ENCODE measurements around the gene SPIN1.

Gene SPIN1

GRCh38 chr9:88437210-88438146 lies 49.2 kb downstream of the SPIN1 start:
- Mint-ChIP-seq H3K27ac (no peak overlapping the region), H3K4me3 (no peak overlapping the region), H3K4me1 (peaks cover 42% of the 10 kb centered on the region), H3K36me3 (peaks cover 34% of the 10 kb centered on the region), H3K9me3 (no peaks in the 10 kb centered on the region)
- DNase-seq (ENCODE audit: low spot score in 2 of 2) = no peak
- ATAC-seq = no peak

- Mint-ChIP-seq H3K36me3 (peaks cover 31% of the 10 kb centered on the region), H3K4me3 (no peak overlapping the region)
These were observed 50.6 kb downstream of the SPIN1 start for GRCh38 chr9:88438811-88439210.

GRCh38 chr9:88441301-88442007 lies 53.2 kb downstream of the SPIN1 start:
- H3K4me3 Mint-ChIP-seq = no peak overlapping the region
- H3K36me3 Mint-ChIP-seq = peaks cover 24% of the 10 kb centered on the region
- no peak overlapping the region for H3K27ac Mint-ChIP-seq
- peaks cover 35% of the 10 kb centered on the region for H3K4me1 Mint-ChIP-seq
- no peak for ATAC-seq
- peaks cover 7% of the 10 kb centered on the region for H3K9me3 Mint-ChIP-seq
- no peak for DNase-seq (ENCODE audit: low spot score in 2 of 2)

More at GRCh38 chr9:88438811-88439210, 50.6 kb downstream of the SPIN1 start:
- DNase-seq (ENCODE audit: low spot score in 2 of 2) (no peak), ATAC-seq (no peak)
- H3K9me3 Mint-ChIP-seq = no peaks in the 10 kb centered on the region
- no peak overlapping the region for H3K27ac Mint-ChIP-seq
- peaks cover 39% of the 10 kb centered on the region for H3K4me1 Mint-ChIP-seq

- H3K36me3 Mint-ChIP-seq = peaks cover 7% of the 10 kb centered on the region
- H3K27ac Mint-ChIP-seq = no peak overlapping the region
- DNase-seq (ENCODE audit: low spot score in 2 of 2) = no peak
These were observed 55.4 kb downstream of the SPIN1 start for GRCh38 chr9:88443480-88444113.

GRCh38 chr9:88446728-88447127 lies 58.5 kb downstream of the SPIN1 start:
- Mint-ChIP-seq H3K36me3 (peaks cover 7% of the 10 kb centered on the region), H3K27ac (no peak overlapping the region), H3K9me3 (peaks cover 11% of the 10 kb centered on the region), H3K4me1 (peaks cover 48% of the 10 kb centered on the region), H3K4me3 (no peak overlapping the region)
- DNase-seq (ENCODE audit: low spot score in 2 of 2) (no peak), ATAC-seq (no peak)

More at GRCh38 chr9:88443480-88444113, 55.4 kb downstream of the SPIN1 start:
- Mint-ChIP-seq H3K4me1 (peaks cover 48% of the 10 kb centered on the region), H3K9me3 (peaks cover 11% of the 10 kb centered on the region), H3K4me3 (no peak overlapping the region)
- ATAC-seq = no peak

GRCh38 chr9:88447431-88447830 lies 59.2 kb downstream of the SPIN1 start:
- no peaks in the 10 kb centered on the region for H3K36me3 Mint-ChIP-seq
- H3K4me3 Mint-ChIP-seq = no peak overlapping the region
- peaks cover 48% of the 10 kb centered on the region for H3K4me1 Mint-ChIP-seq
- H3K9me3 Mint-ChIP-seq = peaks cover 11% of the 10 kb centered on the region
- DNase-seq (ENCODE audit: low spot score in 2 of 2) (no peak), ATAC-seq (no peak)
- H3K27ac Mint-ChIP-seq = no peak overlapping the region

GRCh38 chr9:88451160-88451559 lies 62.9 kb downstream of the SPIN1 start:
- H3K27ac Mint-ChIP-seq = no peak overlapping the region
- no peak for ATAC-seq
- H3K9me3 Mint-ChIP-seq = peaks cover 4% of the 10 kb centered on the region
- DNase-seq (ENCODE audit: low spot score in 2 of 2) = no peak
- no peak overlapping the region for H3K4me3 Mint-ChIP-seq
- peaks cover 5% of the 10 kb centered on the region for H3K36me3 Mint-ChIP-seq
- peaks cover 24% of the 10 kb centered on the region for H3K4me1 Mint-ChIP-seq

- no peak for DNase-seq (ENCODE audit: low spot score in 2 of 2)
These were observed 70.6 kb downstream of the SPIN1 start for GRCh38 chr9:88458716-88459465.

GRCh38 chr9:88460587-88461332 lies 72.5 kb downstream of the SPIN1 start:
- ATAC-seq (peak; percentile 99), DNase-seq (ENCODE audit: low spot score in 2 of 2) (peak in 1 of 2 donors; percentile 51)
- Mint-ChIP-seq H3K4me1 (peaks cover 27% of the 10 kb centered on the region), H3K27ac (no peak overlapping the region), H3K36me3 (peaks cover 13% of the 10 kb centered on the region), H3K4me3 (no peak overlapping the region), H3K9me3 (no peaks in the 10 kb centered on the region)

More at GRCh38 chr9:88458716-88459465, 70.6 kb downstream of the SPIN1 start:
- Mint-ChIP-seq H3K36me3 (peaks cover 16% of the 10 kb centered on the region), H3K9me3 (no peaks in the 10 kb centered on the region), H3K4me3 (no peak overlapping the region), H3K27ac (no peak overlapping the region), H3K4me1 (peaks cover 21% of the 10 kb centered on the region)
- ATAC-seq = no peak

GRCh38 chr9:88462191-88462590 lies 73.9 kb downstream of the SPIN1 start:
- DNase-seq (ENCODE audit: low spot score in 2 of 2) (no peak), ATAC-seq (no peak)
- H3K36me3 Mint-ChIP-seq = peaks cover 16% of the 10 kb centered on the region

GRCh38 chr9:88464851-88465250 lies 76.6 kb downstream of the SPIN1 start:
- Mint-ChIP-seq H3K9me3 (no peaks in the 10 kb centered on the region), H3K4me3 (no peak overlapping the region), H3K27ac (no peak overlapping the region), H3K4me1 (peaks cover 26% of the 10 kb centered on the region), H3K36me3 (peaks cover 36% of the 10 kb centered on the region)
- ATAC-seq (no peak), DNase-seq (ENCODE audit: low spot score in 2 of 2) (no peak)

More at GRCh38 chr9:88462191-88462590, 73.9 kb downstream of the SPIN1 start:
- H3K4me1 Mint-ChIP-seq = peaks cover 30% of the 10 kb centered on the region
- H3K4me3 Mint-ChIP-seq = no peak overlapping the region
- H3K9me3 Mint-ChIP-seq = no peaks in the 10 kb centered on the region
- no peak overlapping the region for H3K27ac Mint-ChIP-seq

GRCh38 chr9:88468226-88468625 lies 80.0 kb downstream of the SPIN1 start:
- no peak for ATAC-seq
- Mint-ChIP-seq H3K27ac (no peak overlapping the region), H3K9me3 (no peaks in the 10 kb centered on the region), H3K36me3 (peaks cover 37% of the 10 kb centered on the region), H3K4me3 (no peak overlapping the region), H3K4me1 (peaks cover 12% of the 10 kb centered on the region)
- DNase-seq (ENCODE audit: low spot score in 2 of 2) = no peak

GRCh38 chr9:88476491-88477271 lies 88.4 kb downstream of the SPIN1 start:
- peaks cover 23% of the 10 kb centered on the region for H3K4me1 Mint-ChIP-seq
- peak in 1 of 2 donors; percentile 73 for DNase-seq (ENCODE audit: low spot score in 2 of 2)
- peaks cover 40% of the 10 kb centered on the region for H3K36me3 Mint-ChIP-seq
- H3K4me3 Mint-ChIP-seq = peak overlapping the region; percentile 25
- peak; percentile 61 for ATAC-seq
- H3K9me3 Mint-ChIP-seq = no peaks in the 10 kb centered on the region
- peak overlapping the region; percentile 58 for H3K27ac Mint-ChIP-seq

All from stimulated activated effector memory CD8-positive, alpha-beta T cell treated with anti-CD3 and anti-CD28 coated beads, Interleukin-12 subunit alpha, Interleukin-12 subunit beta, amount 100 ng/mL, for 72 hours (primary cell).